DND-41 (cell line): ENCODE measurements around the gene NEBL.

ENCODE experiments used
- ATAC-seq: fragments of 200-7000 bp; cut with Tn5 transposase; 3 replicates; pipeline ENCODE4 v1.9.1; 2021; ENCODE audit warnings: low read depth; ENCODE audit not compliant: insufficient read depth
- DNase-seq: peaks from one replicate; pipeline ENCODE4 v3.0.0-alpha.2; 2020
- H2AFZ ChIP-seq: 2 replicates; pipeline ENCODE4 v1.6.0; 2012; ENCODE audit warnings: low read depth, low read length
- H3K27ac ChIP-seq: 2 replicates; pipeline ENCODE4 v1.5.1; 2012; ENCODE audit warnings: low read length, inconsistent platforms
- H3K27me3 ChIP-seq: fragments of 200-600 bp; sonication (generic); 2 replicates; pipeline ENCODE4 v1.6.0; 2012; ENCODE audit warnings: low read length, mild to moderate bottlenecking, inconsistent platforms; ENCODE audit not compliant: insufficient read depth, poor library complexity
- H3K36me3 ChIP-seq: 2 replicates; pipeline ENCODE4 v1.5.1; 2012; ENCODE audit warnings: low read length, inconsistent platforms; ENCODE audit not compliant: insufficient read depth
- H3K4me1 ChIP-seq: 2 replicates; pipeline ENCODE4 v1.5.1; 2012; ENCODE audit warnings: mild to moderate bottlenecking, low read length; ENCODE audit not compliant: insufficient read depth
- H3K4me2 ChIP-seq: 2 replicates; pipeline ENCODE4 v1.6.0; 2012; ENCODE audit warnings: mild to moderate bottlenecking, moderate library complexity, low read length, inconsistent platforms; ENCODE audit not compliant: insufficient read depth
- H3K4me3 ChIP-seq, 2 experiments: fragments of 200-600 bp in 1 of 2; shearing (Covaris generic) in 1 of 2; 2 replicates each; pipeline ENCODE4 v1.5.1; 2012 to 2016; ENCODE audit warnings: inconsistent platforms in 2 of 2, low read length in 2 of 2, mild to moderate bottlenecking in 2 of 2, low read depth in 1 of 2, moderate library complexity in 1 of 2
- H3K79me2 ChIP-seq: 2 replicates; pipeline ENCODE4 v1.6.0; 2012; ENCODE audit warnings: low read length, inconsistent platforms; ENCODE audit not compliant: insufficient read depth
- H3K9ac ChIP-seq: 2 replicates; pipeline ENCODE4 v1.6.0; 2012; ENCODE audit warnings: low read depth, mild to moderate bottlenecking, inconsistent platforms, low read length, moderate library complexity
- H3K9me3 ChIP-seq: 2 replicates; pipeline ENCODE4 v1.5.1; 2012; ENCODE audit warnings: low read length, moderate library complexity, mild to moderate bottlenecking, inconsistent platforms; ENCODE audit not compliant: insufficient read depth, severe bottlenecking
- H4K20me1 ChIP-seq: 2 replicates; pipeline ENCODE4 v1.6.0; 2012; ENCODE audit warnings: low read length; ENCODE audit not compliant: insufficient read depth
- CTCF ChIP-seq: IDR thresholded peaks from 2 replicates; pipeline ENCODE4 v1.5.1; 2012; ENCODE audit warnings: borderline replicate concordance, low read length, moderate library complexity, mild to moderate bottlenecking; ENCODE audit not compliant: poor library complexity, severe bottlenecking; ENCODE audit errors: extremely low read depth
- EZH2 ChIP-seq: IDR thresholded peaks from 3 replicates; pipeline ENCODE4 v1.6.1; 2012; ENCODE audit warnings: borderline replicate concordance, low read depth, mild to moderate bottlenecking, moderate library complexity, low read length, inconsistent platforms; ENCODE audit not compliant: severe bottlenecking

Gene NEBL

GRCh38 chr10:20916976-20917375 lies 19.9 kb upstream of the NEBL start:
- TF ChIP-seq EZH2 (no peak), CTCF (no peak)
- Histone ChIP-seq H3K4me1 (no peaks in the 10 kb centered on the region), H3K4me3 (no peak overlapping the region), H3K9ac (no peak overlapping the region), H3K9me3 (no peaks in the 10 kb centered on the region), H3K27ac (no peak overlapping the region), H2AFZ (no peak overlapping the region), H4K20me1 (no peaks in the 10 kb centered on the region; the same call in 1 of the 2 replicates), H3K4me2 (no peak overlapping the region), H3K79me2 (no peaks in the 10 kb centered on the region), H3K36me3 (no peaks in the 10 kb centered on the region), H3K27me3 (no peaks in the 10 kb centered on the region)
- no peak for ATAC-seq
- DNase-seq: no peak

DNA sequence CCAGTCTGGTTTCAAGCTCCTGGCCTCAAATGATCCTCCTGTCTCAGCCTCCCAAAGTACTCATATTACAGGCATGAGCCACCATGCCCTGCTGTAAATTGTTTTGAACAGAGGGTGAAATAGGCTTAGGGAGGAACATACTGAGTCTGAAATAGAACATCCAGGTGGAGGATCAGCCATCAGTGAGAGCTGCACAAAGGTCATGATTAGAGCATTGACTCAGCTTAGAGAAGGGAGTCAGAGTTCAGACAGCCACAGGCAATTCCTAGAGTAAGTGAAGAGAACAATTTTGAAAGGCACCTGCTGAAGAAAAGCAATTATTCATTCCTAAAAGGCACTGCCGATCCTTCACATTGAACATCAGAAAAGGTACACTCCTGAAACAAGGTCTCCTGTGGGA lies 15.9 kb upstream of the NEBL start:
- H3K4me1 ChIP-seq: no peaks in the 10 kb centered on the region
- H3K4me2 ChIP-seq: no peak overlapping the region
- no peaks in the 10 kb centered on the region for H3K9me3 ChIP-seq
- DNase-seq (no peak), ATAC-seq (no peak)
- no peaks in the 10 kb centered on the region for H3K36me3 ChIP-seq
- no peak overlapping the region for H2AFZ ChIP-seq
- no peak for TF ChIP-seq CTCF
- no peak for TF ChIP-seq EZH2
- H3K9ac ChIP-seq: no peak overlapping the region
- no peak overlapping the region for H3K4me3 ChIP-seq
- no peak overlapping the region for H3K27ac ChIP-seq
- H4K20me1 ChIP-seq: no peaks in the 10 kb centered on the region
- no peaks in the 10 kb centered on the region for H3K27me3 ChIP-seq
- H3K79me2 ChIP-seq: no peaks in the 10 kb centered on the region

DNA sequence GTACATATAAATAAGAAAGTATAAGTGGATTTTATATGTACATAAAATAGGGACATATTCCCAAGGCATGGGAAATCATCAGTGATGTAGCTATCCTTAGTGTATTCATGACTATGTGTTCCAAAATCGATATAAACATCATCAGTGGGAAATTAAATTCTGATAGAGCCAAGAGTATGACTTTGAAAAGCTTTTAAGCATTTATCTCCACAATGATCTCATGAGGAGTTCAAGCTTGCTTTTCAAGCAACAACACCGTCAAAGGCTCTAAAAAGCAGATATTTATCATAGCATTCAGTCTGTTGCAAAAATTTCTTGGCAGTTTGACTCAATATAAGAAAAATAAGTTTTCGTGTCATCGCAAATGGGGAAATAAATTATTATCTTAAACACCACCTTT lies 14.5 kb upstream of the NEBL start:
- Histone ChIP-seq H3K9ac (no peak overlapping the region), H2AFZ (no peak overlapping the region), H3K36me3 (no peaks in the 10 kb centered on the region), H4K20me1 (no peaks in the 10 kb centered on the region), H3K27me3 (no peaks in the 10 kb centered on the region), H3K9me3 (no peaks in the 10 kb centered on the region), H3K4me3 (no peak overlapping the region), H3K4me1 (no peaks in the 10 kb centered on the region), H3K27ac (no peak overlapping the region), H3K4me2 (no peak overlapping the region), H3K79me2 (no peaks in the 10 kb centered on the region)
- DNase-seq (no peak), ATAC-seq (no peak)
- TF ChIP-seq CTCF: no peak
- TF ChIP-seq EZH2: no peak

DNA sequence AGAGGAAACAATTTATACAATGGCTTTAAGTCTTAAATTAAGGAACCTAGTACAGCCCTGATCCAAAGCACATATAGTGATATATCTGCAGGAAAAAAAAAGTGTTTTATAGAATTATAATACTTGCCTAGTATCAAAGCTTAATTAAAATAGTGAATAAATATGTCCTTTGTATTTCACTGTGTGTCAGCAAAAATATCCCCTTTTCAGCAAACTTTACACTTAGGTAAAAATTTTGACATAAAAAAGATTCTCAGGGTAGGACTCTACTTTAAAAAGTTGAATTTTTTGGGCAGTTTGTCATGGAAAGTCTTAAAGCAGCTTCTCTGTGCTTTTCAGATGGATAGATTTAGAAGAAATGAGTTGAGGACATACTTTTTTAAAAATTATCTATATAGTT lies 12.7 kb upstream of the NEBL start:
- no peak for ATAC-seq
- no peak for TF ChIP-seq EZH2
- no peak for TF ChIP-seq CTCF

More for the DNA sequence above, 12.7 kb upstream of the NEBL start:
- H3K79me2 ChIP-seq: no peaks in the 10 kb centered on the region
- no peak overlapping the region for H3K4me3 ChIP-seq
- H2AFZ ChIP-seq: no peak overlapping the region
- no peaks in the 10 kb centered on the region for H3K4me1 ChIP-seq
- DNase-seq: no peak
- no peaks in the 10 kb centered on the region for H3K27me3 ChIP-seq
- no peaks in the 10 kb centered on the region for H3K9me3 ChIP-seq
- no peak overlapping the region for H3K27ac ChIP-seq
- no peaks in the 10 kb centered on the region for H4K20me1 ChIP-seq
- H3K36me3 ChIP-seq: no peaks in the 10 kb centered on the region
- H3K9ac ChIP-seq: no peak overlapping the region
- no peak overlapping the region for H3K4me2 ChIP-seq
